H4 (cell line): ENCODE results near the gene ACTR10. TPM values are rescaled to one million over a fixed set of nuclear protein-coding genes. Genes with fewer than 3 reads are reported as not detected.
A peak's percentile ranks its signal among the peaks of the same experiment; 100 is the strongest.

Experiments
- DNase-seq: peaks from one replicate; pipeline ENCODE4 v3.0.0-alpha.2; 2015; ENCODE audit warnings: low spot score
- total RNA-seq: library from RNA; depleted of rRNA; stranded (reverse); fragments of >200 nt; shearing (Covaris generic); gene quantifications from 2 replicates; pipeline ENCODE4 v1.2.3, GENCODE V29; 2014; rRNA removed

ACTR10 gene
- total RNA-seq, result 81.2 and 87.7 TPM in 2 replicates

GRCh38 chr14:58199726-58200479, at the start of gene ACTR10:
Gene ACTR10 (plus strand): TSS chr14:58200149. CDS start chr14:58200218, 69 bp downstream.
- peak; percentile 71 for DNase-seq

DNA sequence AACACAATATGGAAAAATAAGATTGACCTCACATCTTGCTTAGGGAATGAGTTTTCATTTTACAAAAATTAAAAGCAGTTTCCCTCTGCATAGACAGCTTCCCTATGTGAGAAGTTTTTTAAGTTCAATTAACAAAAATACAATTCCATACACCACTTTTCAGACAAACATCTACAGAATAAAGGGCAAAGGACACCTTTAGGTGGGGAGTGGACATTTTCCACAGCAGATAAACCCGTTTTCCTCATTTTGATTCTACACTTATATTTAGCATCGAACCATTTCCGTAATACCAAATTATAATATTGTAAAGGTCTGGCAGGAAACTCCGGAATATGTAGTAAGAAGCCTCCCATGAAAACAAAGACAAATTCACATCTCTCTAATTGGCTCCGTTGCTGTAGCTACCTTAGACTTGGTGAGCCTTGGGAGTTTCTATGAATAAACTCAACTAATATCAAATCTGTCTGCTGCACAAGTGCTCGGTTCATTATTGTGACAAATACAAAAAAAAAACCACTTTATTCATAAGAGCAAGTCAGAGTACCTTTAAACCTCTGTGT, 49.6 kb upstream of the ACTR10 start:
- DNase-seq, result no peak

- no peak for DNase-seq
Measured at GRCh38 chr14:58151133-58152013, 48.6 kb upstream of the ACTR10 start.

GRCh38 chr14:58152014-58152857, 47.7 kb upstream of the ACTR10 start, which contains the start of gene ARMH4:
Gene ARMH4 (minus strand): TSS chr14:58152213. CDS start chr14:58139358, 12,855 bp downstream.
- peak; percentile 63 for DNase-seq

DNA sequence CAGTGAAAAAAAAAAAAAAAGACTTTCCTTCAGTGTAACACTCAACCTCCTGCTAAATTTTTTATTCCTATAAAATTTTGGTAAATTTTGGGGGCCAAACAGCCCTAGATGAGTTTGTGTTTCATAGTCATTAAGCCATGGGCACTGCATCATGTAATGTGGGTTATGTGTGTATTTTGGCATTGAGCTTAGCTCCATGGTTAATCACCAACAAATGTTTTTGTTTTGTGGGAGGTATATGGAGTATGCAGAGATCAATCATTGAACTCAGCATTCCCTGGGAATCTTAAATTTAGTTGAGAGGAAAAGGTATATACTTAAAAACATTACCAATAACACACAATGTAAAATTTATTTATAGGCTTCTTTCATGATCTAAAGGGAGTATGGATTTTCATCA, 39.4 kb upstream of the ACTR10 start:
- no peak for DNase-seq

GRCh38 chr14:58166005-58166983, 33.7 kb upstream of the ACTR10 start:
- peak; percentile 75 for DNase-seq

DNA sequence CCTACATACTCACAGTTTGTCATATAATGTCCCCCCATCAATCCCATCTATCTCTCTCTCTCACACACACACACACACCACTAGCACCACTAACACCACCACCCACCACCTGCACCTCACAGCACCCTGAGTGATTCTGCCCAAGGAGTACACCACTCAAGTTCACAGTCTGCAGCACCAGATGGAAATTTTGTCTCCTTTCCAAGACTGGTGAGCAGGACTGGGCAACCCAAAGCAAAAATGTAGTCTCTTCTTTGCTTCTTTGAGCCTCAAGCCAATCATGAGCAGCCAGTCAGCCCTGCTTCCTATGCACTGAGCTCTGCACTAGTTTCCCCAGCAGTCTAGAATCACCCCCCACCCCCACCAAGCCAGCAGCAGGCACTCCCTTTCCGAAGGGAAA, 32.9 kb upstream of the ACTR10 start:
- DNase-seq, result no peak

DNA sequence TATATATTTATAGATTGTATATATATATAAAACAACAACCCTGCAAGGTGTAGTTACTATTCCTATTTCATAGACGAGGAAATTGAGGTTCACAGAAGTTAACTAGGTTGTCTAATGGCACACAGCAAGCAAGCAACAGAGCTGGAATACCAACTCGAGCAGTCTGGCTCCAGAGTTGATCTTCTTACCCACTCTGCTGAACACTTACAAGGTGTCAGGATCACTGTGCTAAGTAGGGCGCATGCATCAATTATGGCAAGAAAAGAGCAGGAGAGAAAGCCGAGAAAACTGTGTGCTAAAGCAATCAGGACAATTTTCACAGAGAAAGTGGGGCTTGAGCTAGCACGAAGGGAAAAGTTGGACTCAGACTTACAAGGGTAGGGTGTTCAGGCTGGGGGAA, 32.1 kb upstream of the ACTR10 start:
- no peak for DNase-seq

DNA sequence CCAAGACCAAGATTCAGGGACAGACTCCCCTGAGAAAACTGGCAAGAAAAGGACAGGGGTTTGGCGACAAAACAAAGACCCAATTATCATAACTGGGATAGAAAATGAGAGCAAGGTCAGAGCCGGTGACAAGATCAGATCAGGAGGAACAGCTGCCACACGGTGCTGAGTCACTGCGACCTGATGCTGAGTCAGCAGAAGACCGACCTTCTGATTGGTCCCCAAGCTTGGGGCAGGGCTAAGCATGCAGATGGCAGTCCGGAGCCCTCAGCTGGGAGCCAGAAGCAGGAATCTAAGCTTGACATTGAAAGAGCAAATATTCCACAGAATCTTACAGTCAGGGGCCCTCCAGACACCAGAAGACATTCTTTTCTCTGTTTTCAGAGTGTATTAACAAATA, 28.9 kb upstream of the ACTR10 start:
- peak; percentile 94 for DNase-seq

- no peak for DNase-seq
Measured at GRCh38 chr14:58177125-58177524, 22.8 kb upstream of the ACTR10 start.

- DNase-seq, result no peak
Measured at GRCh38 chr14:58189176-58189575, 10.8 kb upstream of the ACTR10 start.

DNA sequence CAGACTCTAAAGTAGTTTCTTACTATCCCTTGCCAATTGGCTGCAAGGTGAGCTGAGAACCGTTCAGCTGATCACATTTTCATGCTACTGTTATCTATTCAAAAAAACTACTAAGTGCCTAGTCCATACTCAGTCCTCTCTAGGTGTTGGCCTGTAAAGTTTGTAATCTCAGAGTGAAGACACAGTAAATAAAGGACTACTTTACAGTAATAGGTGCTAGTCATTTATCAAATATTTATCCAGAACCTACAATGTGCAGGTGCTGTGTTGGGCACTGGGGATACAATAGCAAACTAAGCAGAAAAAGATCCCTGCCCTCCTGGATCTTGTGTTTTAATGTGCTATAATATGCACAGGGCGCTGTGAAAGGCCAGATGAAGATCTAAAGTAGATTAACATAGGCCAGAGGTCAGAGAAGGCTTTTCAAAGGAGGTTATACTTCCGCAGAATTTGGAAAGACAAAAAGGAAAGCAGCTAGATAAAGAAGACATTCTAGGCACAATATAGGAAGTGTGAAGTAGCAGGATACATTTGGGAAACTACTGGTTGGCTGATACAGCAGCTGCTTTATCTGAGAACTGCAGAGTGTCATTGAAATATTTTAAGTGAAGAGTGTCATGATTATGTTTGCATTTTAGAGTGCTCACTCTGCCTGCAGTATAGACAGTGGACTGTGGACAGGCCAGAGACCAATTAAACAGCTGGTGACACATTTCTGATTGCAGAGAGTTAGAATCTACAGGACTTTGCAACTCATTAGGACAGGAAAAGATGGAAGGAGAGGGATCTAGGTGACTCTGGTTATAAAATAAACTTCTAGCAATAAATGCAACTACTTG, 8.0 kb upstream of the ACTR10 start:
- DNase-seq, result no peak

GRCh38 chr14:58193542-58193941, 6.4 kb upstream of the ACTR10 start:
- DNase-seq, result no peak

DNA sequence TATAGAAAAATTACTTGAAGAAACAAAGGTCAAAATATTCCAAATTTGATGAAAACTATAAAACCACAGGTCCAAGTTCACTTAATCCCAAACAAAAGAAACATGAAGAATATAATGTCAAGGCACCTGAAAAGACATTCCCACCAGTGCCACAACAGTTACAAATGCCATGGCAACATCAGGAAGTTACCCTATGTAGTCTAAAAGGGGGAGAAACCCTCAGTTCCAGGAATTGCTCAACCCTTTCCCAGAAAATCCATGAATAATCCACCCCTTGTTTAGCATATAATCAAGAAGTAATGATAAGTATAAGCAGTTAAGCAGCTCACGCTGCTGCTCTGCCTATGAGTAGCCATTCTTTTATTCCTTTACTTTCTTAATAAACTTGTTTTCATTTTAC, 3.8 kb upstream of the ACTR10 start:
- no peak for DNase-seq

GRCh38 chr14:58198086-58198485, 1.9 kb upstream of the ACTR10 start:
- no peak for DNase-seq

DNA sequence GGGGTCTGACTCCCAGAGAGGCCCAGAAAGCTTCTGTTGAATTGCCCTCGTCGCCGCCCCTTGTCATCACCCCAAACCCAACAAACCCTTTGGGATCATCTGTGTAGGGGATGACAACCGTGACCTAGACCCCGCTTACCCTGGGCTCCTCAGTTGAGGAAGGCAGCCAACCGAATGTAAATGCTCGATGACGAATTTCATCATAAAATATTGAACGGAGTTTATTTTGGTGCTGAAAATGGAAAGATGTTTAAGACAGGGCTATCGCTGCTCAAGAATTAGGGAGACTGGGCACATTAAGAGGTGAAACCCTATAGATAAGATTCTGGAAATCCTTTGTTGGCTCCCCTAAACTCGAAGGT, 512 bp downstream of the ACTR10 start:
- no peak for DNase-seq

DNA sequence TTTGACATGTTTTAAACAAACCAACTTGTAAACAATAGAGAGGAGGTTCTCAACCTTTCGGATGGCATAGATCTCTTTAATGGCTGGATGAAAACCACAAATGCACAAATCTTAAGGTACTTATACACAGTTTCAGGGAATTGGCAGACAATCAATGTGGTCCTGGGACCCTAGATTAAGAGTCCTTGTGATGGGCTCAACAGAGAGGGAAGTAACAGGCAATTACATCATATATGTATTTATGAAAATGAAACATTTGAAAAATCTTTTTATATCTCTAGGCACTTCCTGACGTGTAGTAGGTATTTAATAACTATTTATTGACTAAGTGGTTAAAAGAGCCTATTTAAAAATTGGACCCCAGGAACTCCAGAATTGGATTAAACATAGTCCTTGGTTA, 897 bp downstream of the ACTR10 start:
- DNase-seq, result no peak

DNA sequence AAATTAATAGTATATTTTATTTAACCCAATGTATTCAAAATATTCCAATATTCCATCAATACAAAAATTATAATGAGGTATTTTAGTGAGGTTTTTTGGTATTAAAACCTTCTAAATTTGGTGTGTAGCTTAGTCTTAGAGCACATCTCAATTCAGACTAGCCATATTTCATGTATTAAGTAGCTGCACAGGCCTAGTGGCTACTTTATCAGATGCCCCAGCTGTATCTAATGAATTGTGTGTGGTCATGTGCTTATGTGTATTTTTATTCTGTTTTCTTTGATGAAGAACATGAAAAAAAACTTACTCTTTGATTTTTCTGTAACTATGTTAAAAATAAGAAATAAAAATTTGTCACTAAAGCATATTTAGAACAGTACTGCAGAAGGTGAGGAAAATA, 13.2 kb downstream of the ACTR10 start:
- no peak for DNase-seq

DNA sequence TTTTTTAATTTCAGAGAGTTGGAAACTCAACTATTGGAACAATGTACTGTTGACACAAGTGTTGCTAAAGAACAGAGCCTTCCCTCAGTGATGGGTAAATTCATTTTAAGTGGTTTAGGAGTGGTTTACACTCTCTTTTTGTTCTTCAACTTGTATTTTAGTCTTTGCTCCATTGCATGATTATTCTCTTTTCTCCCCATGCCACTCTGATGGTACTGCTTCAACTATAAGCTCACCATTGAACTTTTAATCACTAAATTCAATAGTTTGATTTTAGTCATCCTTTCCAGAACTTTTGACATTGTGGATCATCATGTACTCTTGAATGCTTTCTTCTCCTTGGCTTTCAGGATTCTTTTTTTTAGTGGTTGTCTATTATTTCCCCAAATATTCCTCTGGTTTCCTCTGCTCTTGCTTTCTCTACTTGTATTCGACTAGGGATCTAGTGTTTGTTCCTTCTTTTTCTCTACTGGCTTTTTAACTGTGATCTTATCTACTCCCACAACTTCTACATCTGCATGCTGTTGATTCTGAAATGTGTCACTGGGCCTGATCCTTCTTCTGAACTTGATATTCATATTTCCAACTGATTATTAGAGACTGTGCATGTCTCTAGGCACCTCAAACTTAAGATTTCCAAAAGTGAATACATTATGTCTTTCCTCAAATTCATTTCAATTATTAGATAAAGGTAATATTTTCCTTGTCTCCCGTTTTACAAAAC, 15.4 kb downstream of the ACTR10 start:
- DNase-seq, result no peak
